T-helper 2 cell treated with Interferon-gamma antibody and Interleukin-4, amounts not matched to agents 5 μg/mL and 100 μg/mL, for 36 hours (primary cell): ENCODE results near the gene TBC1D19.
"Not testable (repeated sequence)": the region's sequence is repeated elsewhere in the genome, so short reads cannot be mapped to it uniquely, and the experiment has no call there.

Source experiments
- DNase-seq: peaks from one replicate; pipeline ENCODE4 v3.0.0; 2021; ENCODE audit warnings: low spot score
- H3K27ac Mint-ChIP-seq: one replicate; pipeline ENCODE4 v1.8.0; 2021; ENCODE audit warnings: mild to moderate bottlenecking, mixed read lengths
- H3K27me3 Mint-ChIP-seq: one replicate; pipeline ENCODE4 v1.8.0; 2021; ENCODE audit warnings: low read depth, mixed read lengths
- H3K36me3 Mint-ChIP-seq: one replicate; pipeline ENCODE4 v1.8.0; 2021; ENCODE audit warnings: low read depth, mixed read lengths
- H3K4me1 Mint-ChIP-seq: one replicate; pipeline ENCODE4 v1.8.0; 2021; ENCODE audit warnings: low read depth, mixed read lengths
- H3K4me3 Mint-ChIP-seq: one replicate; pipeline ENCODE4 v1.8.0; 2022; ENCODE audit warnings: mild to moderate bottlenecking, moderate library complexity, mixed read lengths
- H3K9me3 Mint-ChIP-seq: one replicate; pipeline ENCODE4 v1.8.0; 2021; ENCODE audit warnings: mixed read lengths

TBC1D19 gene

GRCh38 chr4:26611885-26612284, 28.0 kb downstream of the TBC1D19 start:
- H3K9me3 Mint-ChIP-seq, result no peaks in the 10 kb centered on the region
- DNase-seq, result no peak
- peaks cover 11% of the 10 kb centered on the region for H3K4me1 Mint-ChIP-seq
- H3K4me3 Mint-ChIP-seq, result no peak overlapping the region
- H3K27me3 Mint-ChIP-seq, result peaks cover 2% of the 10 kb centered on the region
- peak overlapping the region; percentile 0 for H3K27ac Mint-ChIP-seq
- no peaks in the 10 kb centered on the region for H3K36me3 Mint-ChIP-seq

- Mint-ChIP-seq H3K9me3 (no peaks in the 10 kb centered on the region), H3K4me3 (no peak overlapping the region), H3K27ac (no peak overlapping the region)
Observed at GRCh38 chr4:26613237-26613636, 29.4 kb downstream of the TBC1D19 start.

GRCh38 chr4:26613735-26614134, 29.9 kb downstream of the TBC1D19 start:
- H3K27me3 Mint-ChIP-seq, result peaks cover 2% of the 10 kb centered on the region
- no peaks in the 10 kb centered on the region for H3K9me3 Mint-ChIP-seq
- H3K4me1 Mint-ChIP-seq, result peaks cover 11% of the 10 kb centered on the region
- no peaks in the 10 kb centered on the region for H3K36me3 Mint-ChIP-seq
- no peak for DNase-seq
- H3K4me3 Mint-ChIP-seq, result no peak overlapping the region
- no peak overlapping the region for H3K27ac Mint-ChIP-seq

More at GRCh38 chr4:26613237-26613636, 29.4 kb downstream of the TBC1D19 start:
- DNase-seq, result no peak
- no peaks in the 10 kb centered on the region for H3K36me3 Mint-ChIP-seq
- peaks cover 11% of the 10 kb centered on the region for H3K4me1 Mint-ChIP-seq
- H3K27me3 Mint-ChIP-seq, result peaks cover 2% of the 10 kb centered on the region

GRCh38 chr4:26619784-26620183, 35.9 kb downstream of the TBC1D19 start:
- Mint-ChIP-seq H3K27ac (no peak overlapping the region), H3K9me3 (no peaks in the 10 kb centered on the region), H3K27me3 (no peaks in the 10 kb centered on the region), H3K4me3 (no peak overlapping the region), H3K36me3 (peaks cover 1% of the 10 kb centered on the region), H3K4me1 (no peaks in the 10 kb centered on the region)
- no peak for DNase-seq

GRCh38 chr4:26621366-26621765, 37.5 kb downstream of the TBC1D19 start:
- H3K9me3 Mint-ChIP-seq, result no peaks in the 10 kb centered on the region
- no peaks in the 10 kb centered on the region for H3K27me3 Mint-ChIP-seq
- no peaks in the 10 kb centered on the region for H3K4me1 Mint-ChIP-seq
- no peak overlapping the region for H3K4me3 Mint-ChIP-seq
- no peak overlapping the region for H3K27ac Mint-ChIP-seq
- H3K36me3 Mint-ChIP-seq, result peaks cover 1% of the 10 kb centered on the region
- DNase-seq, result no peak

- Mint-ChIP-seq H3K27ac (no peak overlapping the region), H3K36me3 (peaks cover 1% of the 10 kb centered on the region), H3K4me3 (no peak overlapping the region), H3K27me3 (no peaks in the 10 kb centered on the region), H3K9me3 (no peaks in the 10 kb centered on the region), H3K4me1 (no peaks in the 10 kb centered on the region)
- DNase-seq, result no peak
Observed at GRCh38 chr4:26622913-26623312, 39.0 kb downstream of the TBC1D19 start.

GRCh38 chr4:26626658-26627057, 42.8 kb downstream of the TBC1D19 start:
- not testable (repeated sequence) for H3K27me3 Mint-ChIP-seq, H3K27ac Mint-ChIP-seq, DNase-seq, H3K9me3 Mint-ChIP-seq, H3K4me3 Mint-ChIP-seq, H3K36me3 Mint-ChIP-seq, H3K4me1 Mint-ChIP-seq

GRCh38 chr4:26632916-26633315, 49.0 kb downstream of the TBC1D19 start:
- H3K4me3 Mint-ChIP-seq, result no peak overlapping the region
- no peak for DNase-seq
- H3K27me3 Mint-ChIP-seq, result no peaks in the 10 kb centered on the region
- no peaks in the 10 kb centered on the region for H3K4me1 Mint-ChIP-seq
- H3K27ac Mint-ChIP-seq, result no peak overlapping the region
- H3K9me3 Mint-ChIP-seq, result no peaks in the 10 kb centered on the region
- H3K36me3 Mint-ChIP-seq, result peaks cover 2% of the 10 kb centered on the region

- no peak for DNase-seq
- Mint-ChIP-seq H3K36me3 (no peaks in the 10 kb centered on the region), H3K9me3 (no peaks in the 10 kb centered on the region), H3K4me1 (no peaks in the 10 kb centered on the region), H3K27ac (no peak overlapping the region), H3K4me3 (no peak overlapping the region), H3K27me3 (no peaks in the 10 kb centered on the region)
Observed at GRCh38 chr4:26634237-26634636, 50.4 kb downstream of the TBC1D19 start.

GRCh38 chr4:26636458-26636857, 52.6 kb downstream of the TBC1D19 start:
- no peak overlapping the region for H3K4me3 Mint-ChIP-seq
- H3K27me3 Mint-ChIP-seq, result no peaks in the 10 kb centered on the region
- H3K9me3 Mint-ChIP-seq, result no peaks in the 10 kb centered on the region
- H3K4me1 Mint-ChIP-seq, result no peaks in the 10 kb centered on the region
- H3K36me3 Mint-ChIP-seq, result peaks cover 5% of the 10 kb centered on the region
- H3K27ac Mint-ChIP-seq, result no peak overlapping the region
- DNase-seq, result no peak

- not testable (repeated sequence) for H3K9me3 Mint-ChIP-seq, H3K4me1 Mint-ChIP-seq, H3K4me3 Mint-ChIP-seq, DNase-seq, H3K27me3 Mint-ChIP-seq, H3K27ac Mint-ChIP-seq, H3K36me3 Mint-ChIP-seq
Observed at GRCh38 chr4:26640639-26641038, 56.8 kb downstream of the TBC1D19 start.

- Mint-ChIP-seq H3K27ac (no peak overlapping the region), H3K9me3 (peaks cover 5% of the 10 kb centered on the region), H3K27me3 (no peaks in the 10 kb centered on the region), H3K4me1 (no peaks in the 10 kb centered on the region), H3K36me3 (no peaks in the 10 kb centered on the region), H3K4me3 (no peak overlapping the region)
- no peak for DNase-seq
Observed at GRCh38 chr4:26647523-26648224, 63.8 kb downstream of the TBC1D19 start.

GRCh38 chr4:26648260-26648659, 64.4 kb downstream of the TBC1D19 start:
- no peaks in the 10 kb centered on the region for H3K27me3 Mint-ChIP-seq
- H3K4me3 Mint-ChIP-seq, result no peak overlapping the region
- DNase-seq, result no peak
- H3K36me3 Mint-ChIP-seq, result no peaks in the 10 kb centered on the region
- H3K27ac Mint-ChIP-seq, result no peak overlapping the region
- peaks cover 4% of the 10 kb centered on the region for H3K9me3 Mint-ChIP-seq
- H3K4me1 Mint-ChIP-seq, result no peaks in the 10 kb centered on the region

- no peak for DNase-seq
- no peak overlapping the region for H3K27ac Mint-ChIP-seq
- H3K9me3 Mint-ChIP-seq, result no peaks in the 10 kb centered on the region
- H3K27me3 Mint-ChIP-seq, result no peaks in the 10 kb centered on the region
- no peaks in the 10 kb centered on the region for H3K4me1 Mint-ChIP-seq
- H3K4me3 Mint-ChIP-seq, result no peak overlapping the region
- no peaks in the 10 kb centered on the region for H3K36me3 Mint-ChIP-seq
Observed at GRCh38 chr4:26660261-26660660, 76.4 kb downstream of the TBC1D19 start.

GRCh38 chr4:26663888-26664287, 80.0 kb downstream of the TBC1D19 start:
- H3K27me3 Mint-ChIP-seq, result no peaks in the 10 kb centered on the region
- H3K4me1 Mint-ChIP-seq, result no peaks in the 10 kb centered on the region
- no peak overlapping the region for H3K27ac Mint-ChIP-seq
- H3K4me3 Mint-ChIP-seq, result no peak overlapping the region
- no peak for DNase-seq
- H3K36me3 Mint-ChIP-seq, result no peaks in the 10 kb centered on the region
- no peaks in the 10 kb centered on the region for H3K9me3 Mint-ChIP-seq
